ENCODE results near the gene AFAP1L2.

The AFAP1L2 gene

DNA sequence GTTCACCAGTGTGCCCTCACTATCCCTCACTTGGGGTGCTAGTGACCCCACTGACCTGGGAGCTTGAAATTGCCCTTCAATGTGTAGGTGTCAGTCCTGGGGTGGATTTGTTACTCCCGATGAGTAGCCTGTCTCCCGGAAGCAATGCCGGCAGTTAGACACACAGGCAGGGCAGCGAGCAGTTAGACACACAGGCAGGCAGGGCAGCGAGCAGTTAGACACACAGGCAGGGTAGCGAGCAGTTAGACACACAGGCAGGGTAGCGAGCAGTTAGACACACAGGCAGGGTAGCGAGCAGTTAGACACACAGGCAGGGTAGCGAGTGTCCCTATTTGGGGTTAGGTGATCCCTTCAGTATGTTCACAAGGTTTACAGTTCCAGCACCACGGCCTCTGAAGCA lies 121.2 kb downstream of the AFAP1L2 start:
- no peak for DNase-seq (ENCODE audit: low read depth in 2 of 2)
- no peak overlapping the region for H3K4me3 ChIP-seq (replicated peaks in 1 of 2; ENCODE audit: low read depth in 2 of 2, low read length in 2 of 2)
- TF ChIP-seq, protein P1, sequence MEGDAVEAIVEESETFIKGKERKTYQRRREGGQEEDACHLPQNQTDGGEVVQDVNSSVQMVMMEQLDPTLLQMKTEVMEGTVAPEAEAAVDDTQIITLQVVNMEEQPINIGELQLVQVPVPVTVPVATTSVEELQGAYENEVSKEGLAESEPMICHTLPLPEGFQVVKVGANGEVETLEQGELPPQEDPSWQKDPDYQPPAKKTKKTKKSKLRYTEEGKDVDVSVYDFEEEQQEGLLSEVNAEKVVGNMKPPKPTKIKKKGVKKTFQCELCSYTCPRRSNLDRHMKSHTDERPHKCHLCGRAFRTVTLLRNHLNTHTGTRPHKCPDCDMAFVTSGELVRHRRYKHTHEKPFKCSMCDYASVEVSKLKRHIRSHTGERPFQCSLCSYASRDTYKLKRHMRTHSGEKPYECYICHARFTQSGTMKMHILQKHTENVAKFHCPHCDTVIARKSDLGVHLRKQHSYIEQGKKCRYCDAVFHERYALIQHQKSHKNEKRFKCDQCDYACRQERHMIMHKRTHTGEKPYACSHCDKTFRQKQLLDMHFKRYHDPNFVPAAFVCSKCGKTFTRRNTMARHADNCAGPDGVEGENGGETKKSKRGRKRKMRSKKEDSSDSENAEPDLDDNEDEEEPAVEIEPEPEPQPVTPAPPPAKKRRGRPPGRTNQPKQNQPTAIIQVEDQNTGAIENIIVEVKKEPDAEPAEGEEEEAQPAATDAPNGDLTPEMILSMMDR (IDR thresholded peaks at IDR 0.05; ENCODE audit: low read depth, low read length) = no peak

DNA sequence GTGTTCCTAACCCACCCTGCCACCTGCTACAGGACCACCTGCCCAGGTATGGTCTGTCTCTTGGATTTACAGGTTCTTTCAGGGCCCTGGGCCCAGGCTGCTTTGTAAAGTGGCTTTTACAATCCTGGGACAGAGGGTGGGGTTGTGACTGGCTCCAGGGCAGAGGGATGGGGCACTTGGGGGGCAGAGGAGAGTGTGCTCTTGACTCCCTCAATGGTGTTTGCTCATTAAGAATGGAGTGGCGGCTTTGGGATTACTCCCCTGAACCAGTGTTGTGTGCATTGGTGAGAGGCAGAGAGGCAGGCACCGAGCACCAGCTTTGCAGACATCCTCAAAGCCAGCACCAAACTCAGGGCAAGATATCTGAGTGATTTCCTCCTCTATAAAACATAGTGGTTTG lies 121.8 kb downstream of the AFAP1L2 start:
- TF ChIP-seq, protein P1 (IDR thresholded peaks at IDR 0.05; ENCODE audit: low read depth, low read length) = no peak
- H3K4me3 ChIP-seq (replicated peaks in 1 of 2; ENCODE audit: low read depth in 2 of 2, low read length in 2 of 2) = no peak overlapping the region
- DNase-seq (ENCODE audit: low read depth in 2 of 2) = no peak

DNA sequence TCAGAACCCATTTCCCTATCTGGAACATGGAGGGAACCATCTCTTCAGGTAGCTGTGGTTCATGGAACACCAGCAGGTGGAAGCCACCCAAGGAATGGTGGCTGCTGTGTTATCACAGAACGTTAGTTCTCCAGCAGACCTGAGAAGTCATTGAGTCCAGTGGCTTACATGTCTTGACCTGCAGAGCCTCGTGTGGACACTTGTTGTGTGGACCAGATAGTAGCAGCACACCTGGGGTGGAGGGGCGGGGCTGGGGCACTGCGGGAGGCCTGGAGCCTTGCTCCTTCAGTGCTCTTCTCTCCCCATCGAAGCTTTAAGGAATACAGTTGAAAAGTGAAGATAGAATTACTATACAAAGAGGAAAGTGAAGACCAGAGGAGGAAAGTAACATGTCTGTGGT lies 122.8 kb downstream of the AFAP1L2 start:
- no peak overlapping the region for H3K4me3 ChIP-seq (replicated peaks in 1 of 2; ENCODE audit: low read depth in 2 of 2, low read length in 2 of 2)
- no peak for DNase-seq (ENCODE audit: low read depth in 2 of 2)
- TF ChIP-seq, protein P1 (IDR thresholded peaks at IDR 0.05; ENCODE audit: low read depth, low read length) = no peak

DNA sequence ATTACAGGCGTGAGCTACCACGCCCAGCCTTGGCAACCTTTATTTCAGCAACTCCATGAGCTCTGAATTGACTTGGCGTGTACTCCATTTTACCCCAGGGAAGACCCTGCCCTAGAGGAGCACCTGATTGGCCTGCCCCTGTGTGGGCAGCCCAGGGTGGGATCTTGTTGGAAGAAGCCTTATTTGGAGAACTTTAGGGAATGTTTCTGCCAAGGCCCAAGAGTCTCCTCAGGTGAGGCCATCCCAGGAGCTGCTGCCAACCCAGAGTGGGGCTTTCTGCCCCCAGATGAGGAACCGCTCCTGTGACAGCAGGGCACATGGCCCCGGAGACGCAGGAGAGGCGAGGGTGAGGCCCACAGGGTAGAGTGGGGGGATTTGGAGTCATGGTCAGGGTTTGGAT lies 123.3 kb downstream of the AFAP1L2 start:
- TF ChIP-seq, protein P1 (IDR thresholded peaks at IDR 0.05; ENCODE audit: low read depth, low read length) = no peak
- DNase-seq (ENCODE audit: low read depth in 2 of 2) = no peak
- H3K4me3 ChIP-seq (replicated peaks in 1 of 2; ENCODE audit: low read depth in 2 of 2, low read length in 2 of 2) = no peak overlapping the region

DNA sequence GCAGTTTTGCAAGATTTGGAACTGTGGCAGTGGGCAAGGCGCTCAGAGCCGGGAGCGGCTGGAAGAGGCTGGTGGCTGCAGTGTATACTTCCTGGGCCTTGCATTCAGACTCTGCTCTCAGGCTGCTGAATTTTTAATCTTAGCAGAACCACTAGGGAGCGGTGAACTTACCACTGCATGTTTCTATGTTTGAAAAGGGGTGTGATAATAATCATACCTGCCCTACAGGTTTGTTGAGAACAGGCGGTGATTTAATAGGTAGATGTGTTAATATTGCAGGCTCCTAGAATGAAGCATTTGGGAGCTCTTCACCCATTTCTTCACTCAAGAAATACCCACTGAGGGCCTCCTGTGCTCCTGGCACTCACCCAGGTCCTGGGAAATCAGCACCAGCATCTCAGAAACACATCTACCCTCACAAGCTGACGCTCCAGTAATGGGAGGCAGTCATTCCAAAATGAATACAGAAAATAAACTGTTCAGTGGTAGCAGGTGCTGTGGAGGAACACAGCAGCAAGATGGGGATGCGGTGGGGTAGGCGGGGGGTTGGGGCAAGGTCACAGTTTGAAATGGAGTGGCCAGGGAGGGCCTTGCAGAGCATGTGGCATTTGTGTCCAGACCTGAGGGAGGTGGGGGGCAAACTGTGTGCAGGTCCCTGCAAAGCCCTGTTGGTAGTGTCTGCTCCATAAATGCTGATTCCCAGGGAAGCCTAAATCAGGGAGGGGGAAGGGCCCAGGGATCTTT lies 124.2 kb downstream of the AFAP1L2 start:
- TF ChIP-seq, protein P1 (IDR thresholded peaks at IDR 0.05; ENCODE audit: low read depth, low read length) = no peak
- H3K4me3 ChIP-seq (replicated peaks in 1 of 2; ENCODE audit: low read depth in 2 of 2, low read length in 2 of 2) = no peak overlapping the region
- no peak for DNase-seq (ENCODE audit: low read depth in 2 of 2)

DNA sequence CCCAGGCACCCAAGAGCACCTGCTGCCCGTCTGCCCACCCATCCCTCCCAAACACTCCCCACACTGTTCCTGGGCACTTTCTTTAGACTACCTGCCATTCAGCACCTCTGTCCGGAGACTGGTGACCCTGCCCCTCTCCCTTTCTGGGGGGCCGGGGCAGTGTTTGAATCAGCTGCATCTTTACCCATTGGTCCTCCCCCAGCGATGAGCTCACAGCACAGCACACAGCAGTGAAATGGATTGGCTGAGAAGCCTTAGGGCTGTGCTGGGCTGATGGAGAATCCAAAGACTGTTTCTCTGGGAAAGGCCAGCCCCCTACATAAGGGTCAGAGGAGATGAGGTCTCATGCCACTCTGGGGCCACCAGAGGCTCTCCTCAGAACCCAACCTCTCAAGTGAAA lies 125.0 kb downstream of the AFAP1L2 start:
- TF ChIP-seq, protein P1 (IDR thresholded peaks at IDR 0.05; ENCODE audit: low read depth, low read length) = no peak
- DNase-seq (ENCODE audit: low read depth in 2 of 2) = no peak
- no peak overlapping the region for H3K4me3 ChIP-seq (replicated peaks in 1 of 2; ENCODE audit: low read depth in 2 of 2, low read length in 2 of 2)

DNA sequence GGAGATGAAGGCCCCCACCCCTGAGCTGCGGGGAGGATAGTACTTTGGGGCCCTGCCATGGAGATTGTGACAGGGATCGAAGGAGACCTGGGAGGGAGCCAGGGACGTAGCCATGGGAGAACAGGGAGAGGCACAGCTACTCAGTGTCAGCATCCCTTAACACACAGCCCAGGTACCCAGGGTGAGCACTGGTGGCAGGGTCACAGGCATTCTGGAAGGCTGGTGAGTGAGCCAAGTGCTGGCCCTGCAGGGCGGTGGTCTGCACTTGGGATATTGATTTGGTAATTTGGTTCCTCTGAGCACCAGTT lies 125.5 kb downstream of the AFAP1L2 start:
- TF ChIP-seq, protein P1 (IDR thresholded peaks at IDR 0.05; ENCODE audit: low read depth, low read length) = no peak
- no peak for DNase-seq (ENCODE audit: low read depth in 2 of 2)
- H3K4me3 ChIP-seq (replicated peaks in 1 of 2; ENCODE audit: low read depth in 2 of 2, low read length in 2 of 2) = no peak overlapping the region
